ENCODE results near the gene HDAC5. TPM values are rescaled to one million over a fixed set of nuclear protein-coding genes. Genes with fewer than 3 reads are reported as not detected.
"Not testable (repeated sequence)": the region's sequence is repeated elsewhere in the genome, so short reads cannot be mapped to it uniquely, and the experiment has no call there.

HDAC5 gene
- total and polyA plus RNA-seq, 8 donors, result 13.3 to 311 (median 19.1) TPM

GRCh38 chr17:44146375-44147346, 23.2 kb upstream of the HDAC5 start:
- WGBS, 5 donors, result 46 to 69% (median 56%) methylated on average over 2 of the region's 2 CpGs
- no peak for DNase-seq
- H3K36me3 ChIP-seq, result peaks cover 0 to 10% (median 0%) of the 10 kb centered on the region in 4 donors
- H3K4me1 ChIP-seq, result peaks cover 7 to 12% (median 11%) of the 10 kb centered on the region in 4 donors
- no peaks in the 10 kb centered on the region for H3K27me3 ChIP-seq
- no peak overlapping the region for H3K4me3 ChIP-seq
- intact Hi-C loops (cut with DNase I; ENCODE audit: low total_unique reads), result no loop called here
- H3K9me3 ChIP-seq, result no peaks in the 10 kb centered on the region
- H3K27ac ChIP-seq, result no peak overlapping the region
- TF ChIP-seq POLR2AphosphoS5 (IDR thresholded peaks at IDR 0.05), result no peak
- no peak for TF ChIP-seq CTCF (IDR thresholded peaks at IDR 0.05)
- no peak for TF ChIP-seq POLR2A (IDR thresholded peaks at IDR 0.05)
- TF ChIP-seq EP300 (IDR thresholded peaks at IDR 0.05), result no peak

DNA sequence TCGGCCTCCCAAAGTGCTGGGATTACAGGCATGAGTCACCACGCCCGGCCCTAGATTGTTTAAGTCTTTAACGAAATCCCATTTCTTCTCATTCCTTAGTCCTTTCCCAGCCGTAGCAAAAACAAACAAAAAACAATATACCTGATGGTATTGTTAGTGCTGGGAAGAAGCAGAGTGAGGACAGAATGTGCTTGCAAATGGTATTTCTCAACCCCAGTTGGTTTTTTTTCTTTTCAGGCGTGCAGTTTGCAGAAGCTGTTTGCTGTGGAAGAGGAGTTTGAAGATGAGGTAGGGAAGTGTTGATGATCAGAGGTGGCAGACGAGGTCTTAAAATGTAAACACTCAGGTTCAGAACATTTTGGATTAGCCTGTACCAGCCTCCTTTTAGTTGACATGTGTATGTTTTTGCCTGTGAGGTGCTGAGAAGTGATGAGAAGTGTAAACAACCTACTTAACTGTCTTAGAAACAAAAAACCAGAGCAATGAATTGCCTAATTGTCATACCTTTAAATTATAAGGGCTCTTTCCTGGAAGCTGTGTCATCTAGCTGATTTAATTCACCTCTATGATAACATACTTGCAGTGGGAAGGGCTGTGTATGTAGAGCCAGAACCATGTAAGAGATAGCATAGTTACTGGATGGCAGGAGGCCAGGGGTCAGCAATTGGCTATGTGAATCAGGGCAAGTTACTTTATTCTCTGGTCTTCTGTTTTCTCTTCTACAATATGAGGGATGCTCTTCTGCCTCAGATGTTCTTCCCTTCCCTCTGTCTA, 21.7 kb upstream of the HDAC5 start:
- Histone ChIP-seq H3K9me3 (no peaks in the 10 kb centered on the region), H3K36me3 (peaks cover 0 to 10% (median 0%) of the 10 kb centered on the region in 4 donors), H3K4me1 (peaks cover 7 to 17% (median 15%) of the 10 kb centered on the region in 4 donors), H3K4me3 (no peak overlapping the region), H3K27ac (no peak overlapping the region), H3K27me3 (no peaks in the 10 kb centered on the region)
- 71 to 80% (median 79%) methylated on average over 7 of the region's 7 CpGs for WGBS, 5 donors
- intact Hi-C loops (cut with DNase I; ENCODE audit: low total_unique reads), result no loop called here
- TF ChIP-seq POLR2AphosphoS5 (IDR thresholded peaks at IDR 0.05), result no peak
- TF ChIP-seq POLR2A (IDR thresholded peaks at IDR 0.05), result no peak
- no peak for TF ChIP-seq CTCF (IDR thresholded peaks at IDR 0.05)
- TF ChIP-seq EP300 (IDR thresholded peaks at IDR 0.05), result no peak
- no peak for DNase-seq

- H3K4me3 ChIP-seq; DNase-seq; H3K27me3 ChIP-seq; H3K27ac ChIP-seq; intact Hi-C loops (cut with DNase I; ENCODE audit: low total_unique reads); H3K9me3 ChIP-seq: not testable (repeated sequence)
- 94 to 96% (median 94%) methylated on average over 8 of the region's 8 CpGs for WGBS, 5 donors
- H3K4me1 ChIP-seq, result peaks cover 7 to 19% (median 16%) of the 10 kb centered on the region in 4 donors
- peaks cover 0 to 10% (median 0%) of the 10 kb centered on the region in 4 donors for H3K36me3 ChIP-seq
Observed at GRCh38 chr17:44143921-44144320, 20.5 kb upstream of the HDAC5 start.

- Histone ChIP-seq H3K4me3 (peak overlapping the region in 2 of 4 donors; percentile 11 to 23), H3K9me3 (no peaks in the 10 kb centered on the region), H3K4me1 (peaks cover 14 to 36% (median 31%) of the 10 kb centered on the region in 4 donors), H3K27me3 (peaks cover 0 to 12% (median 0%) of the 10 kb centered on the region in 3 donors), H3K36me3 (no peaks in the 10 kb centered on the region), H3K27ac (peak overlapping the region; percentile 16 to 70 (median 52))
- intact Hi-C loops (cut with DNase I; ENCODE audit: low total_unique reads), result no loop called here
- 4 to 7% (median 6%) methylated on average over 19 to 20 of the region's 20 CpGs for WGBS, 5 donors
- TF ChIP-seq EP300 (IDR thresholded peaks at IDR 0.05), result no peak
- peak in 2 of 3 donors; percentile 33 to 75 for TF ChIP-seq POLR2AphosphoS5 (IDR thresholded peaks at IDR 0.05)
- no peak for TF ChIP-seq POLR2A (IDR thresholded peaks at IDR 0.05)
- DNase-seq, result peak; percentile 71 to 96
Observed at GRCh38 chr17:44137891-44138709, 14.7 kb upstream of the HDAC5 start.
